ENCODE data around the gene COL21A1.

Gene COL21A1

DNA sequence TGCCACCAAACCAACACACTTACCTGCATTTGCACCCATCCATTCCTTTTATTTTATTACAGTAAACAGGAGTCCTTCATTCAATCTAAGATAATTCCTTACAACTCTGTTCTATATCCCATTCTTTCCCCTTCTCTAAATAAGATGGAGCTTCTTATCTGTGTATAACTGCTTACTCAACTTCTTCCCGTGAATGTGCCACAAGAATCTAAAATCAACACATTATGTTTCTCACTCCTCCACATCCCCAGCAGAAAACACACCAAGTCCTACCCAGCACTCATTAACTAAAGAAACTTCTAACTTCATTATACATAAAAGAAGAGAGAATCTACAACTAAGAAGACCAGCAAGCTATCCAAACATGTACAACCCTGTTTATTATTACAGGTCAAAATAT is 141.1 kb downstream of the COL21A1 start:
- no peak for DNase-seq (ENCODE audit: low read depth)

DNA sequence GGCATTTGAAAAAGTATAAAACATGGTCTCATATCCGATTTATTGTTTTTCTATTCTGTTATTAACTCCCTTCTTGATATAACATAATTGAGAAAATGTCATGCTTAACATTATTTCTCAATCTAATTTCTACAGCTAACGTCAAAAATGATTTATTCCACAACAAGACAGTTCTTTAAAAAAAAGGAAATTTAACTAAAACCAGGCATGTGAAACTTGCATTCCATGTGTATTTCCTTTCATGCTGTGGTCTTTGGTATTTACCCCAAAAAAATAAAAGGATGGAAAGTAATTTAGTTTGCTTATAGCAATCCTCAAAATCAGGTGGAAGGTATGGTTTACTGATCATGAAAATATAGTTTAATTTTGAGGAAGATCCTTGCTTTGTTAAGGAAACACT is 142.8 kb downstream of the COL21A1 start:
- DNase-seq (ENCODE audit: low read depth), result no peak

DNA sequence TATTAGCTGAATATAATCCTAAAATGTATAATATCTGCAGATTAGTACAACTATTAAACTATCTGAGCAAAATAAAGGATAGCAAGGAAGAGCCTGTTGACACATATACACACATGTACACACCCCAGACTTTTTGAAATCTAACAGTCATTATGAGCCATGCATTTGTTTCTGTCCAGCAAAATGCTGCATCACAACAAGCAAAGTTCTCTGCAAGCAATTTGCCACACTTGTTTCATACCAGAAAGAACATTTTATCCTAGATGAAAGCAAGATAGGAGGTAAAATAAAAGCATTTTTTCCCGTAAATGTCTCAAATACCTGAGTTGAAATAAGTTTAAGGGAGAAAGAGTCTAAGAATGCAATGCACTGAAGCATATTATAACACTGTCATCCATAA is 145.2 kb downstream of the COL21A1 start:
- no peak for DNase-seq (ENCODE audit: low read depth)

DNA sequence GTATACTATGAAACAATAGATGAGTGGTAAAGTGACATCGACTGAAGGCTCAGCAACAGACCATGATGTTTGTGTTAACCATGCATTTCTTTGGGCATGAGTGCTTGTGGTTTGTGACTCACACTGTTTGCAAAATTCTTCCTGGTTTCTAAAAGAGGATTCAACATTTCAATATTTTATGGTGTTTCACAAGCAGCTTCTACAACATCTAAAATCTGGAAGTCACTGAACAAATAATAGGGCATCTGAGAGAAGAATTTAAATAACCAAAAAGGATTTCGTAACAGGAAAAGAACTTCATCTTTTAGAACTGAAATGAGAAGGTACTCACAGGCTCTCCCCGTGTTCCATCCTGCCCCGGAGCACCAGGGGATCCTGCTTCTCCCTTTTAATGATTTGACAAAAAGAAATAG is 146.2 kb downstream of the COL21A1 start:
- no peak for DNase-seq (ENCODE audit: low read depth)

DNA sequence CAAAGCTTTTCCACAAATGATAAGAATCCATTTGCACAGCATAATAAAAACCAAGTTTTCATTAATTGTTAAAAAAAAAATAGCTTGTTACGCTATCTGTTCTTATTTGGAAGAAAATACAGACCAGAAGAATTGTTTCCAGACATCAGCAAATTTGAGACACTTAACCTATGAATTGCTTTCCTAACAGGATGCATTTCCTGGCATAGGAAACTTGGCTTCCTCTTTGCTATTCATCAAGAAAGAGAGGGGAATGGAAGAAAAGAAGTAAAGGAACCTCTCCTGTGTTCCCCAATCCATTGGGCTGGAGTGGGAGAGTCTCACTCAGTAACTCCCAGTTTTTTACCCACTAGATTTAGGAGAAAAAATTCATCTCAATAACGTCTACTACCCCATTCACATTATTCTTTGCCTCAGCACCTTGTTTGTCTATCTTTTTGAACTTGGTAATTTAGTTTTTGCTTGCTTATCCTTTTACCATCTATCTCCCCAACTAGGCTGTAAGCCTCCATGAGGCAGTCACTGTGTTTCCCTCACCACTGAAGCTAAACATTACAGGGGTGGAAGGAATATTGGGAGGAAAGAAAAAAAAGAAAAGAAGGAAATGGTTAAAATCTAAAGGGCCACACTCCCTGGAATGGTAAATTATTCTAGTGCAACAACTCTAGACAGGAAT is 150.3 kb downstream of the COL21A1 start:
- no peak for DNase-seq (ENCODE audit: low read depth)

DNA sequence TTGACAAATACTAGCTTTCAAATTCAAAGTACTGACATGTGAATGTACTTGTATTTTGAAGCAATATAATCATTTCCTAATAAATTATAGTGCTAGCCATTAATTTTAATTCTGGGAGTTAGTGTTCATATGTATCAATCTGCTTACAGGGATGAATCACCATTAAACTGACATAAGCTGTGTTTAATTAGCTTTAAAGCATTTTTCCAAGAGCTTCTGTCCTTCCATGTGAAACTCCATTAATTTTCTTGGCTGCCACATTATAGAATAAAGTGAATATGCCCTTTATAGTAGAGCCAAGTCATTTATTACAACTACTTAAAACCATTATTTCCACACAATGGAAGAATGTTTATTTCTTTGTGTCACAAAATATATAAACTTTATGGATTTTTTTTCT is 150.8 kb downstream of the COL21A1 start:
- no peak for DNase-seq (ENCODE audit: low read depth)

DNA sequence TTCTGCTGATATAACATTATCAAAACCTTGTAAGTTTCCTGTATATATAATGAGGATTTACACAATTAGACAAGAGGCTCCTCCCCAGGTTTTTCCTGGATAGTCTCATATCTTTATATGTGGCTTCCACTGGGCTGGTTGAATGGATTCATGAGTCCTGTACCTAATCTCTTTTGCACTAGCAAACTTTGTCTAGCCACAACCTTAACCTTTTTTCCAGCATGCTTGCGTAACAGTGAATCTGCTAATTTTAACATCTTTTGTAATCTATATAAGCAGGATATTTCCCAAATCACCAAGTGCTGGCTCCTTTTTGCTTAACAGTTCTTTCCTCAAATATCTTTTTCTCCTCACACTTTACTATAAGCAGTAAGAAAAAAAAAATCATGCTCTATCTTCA is 153.6 kb downstream of the COL21A1 start:
- DNase-seq (ENCODE audit: low read depth), result no peak

DNA sequence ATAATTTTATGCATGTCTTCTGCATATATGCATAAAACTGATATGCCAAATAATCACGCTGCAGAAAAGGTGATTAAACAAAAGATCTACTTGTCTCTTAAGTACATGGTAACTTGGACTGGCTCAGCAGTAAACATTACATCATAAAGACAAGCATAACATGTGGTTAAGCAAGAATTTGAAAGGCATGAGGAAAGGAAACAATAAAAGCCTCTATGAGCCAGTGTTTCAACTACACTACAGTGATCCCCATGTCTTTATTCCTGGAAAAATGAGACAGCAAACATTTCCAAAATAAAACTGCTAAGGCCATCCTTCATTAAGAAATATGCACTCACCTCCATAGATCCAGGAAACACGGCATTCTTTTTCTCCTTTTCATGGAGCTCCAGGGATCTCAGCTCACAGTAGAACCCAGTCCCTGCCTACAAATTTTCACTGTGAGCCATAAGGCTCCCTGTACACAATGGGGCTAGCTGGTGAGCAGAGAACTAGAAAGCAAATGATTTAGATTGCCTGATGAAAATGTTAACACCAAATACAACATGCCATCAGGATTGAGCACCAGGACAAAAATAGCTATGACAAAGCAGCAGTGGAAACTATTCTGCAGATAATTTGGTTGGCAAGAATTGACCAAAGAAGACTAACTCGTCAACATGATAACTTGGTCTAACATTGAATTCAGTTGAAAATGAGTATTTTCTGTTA is 156.1 kb downstream of the COL21A1 start:
- no peak for DNase-seq (ENCODE audit: low read depth)

DNA sequence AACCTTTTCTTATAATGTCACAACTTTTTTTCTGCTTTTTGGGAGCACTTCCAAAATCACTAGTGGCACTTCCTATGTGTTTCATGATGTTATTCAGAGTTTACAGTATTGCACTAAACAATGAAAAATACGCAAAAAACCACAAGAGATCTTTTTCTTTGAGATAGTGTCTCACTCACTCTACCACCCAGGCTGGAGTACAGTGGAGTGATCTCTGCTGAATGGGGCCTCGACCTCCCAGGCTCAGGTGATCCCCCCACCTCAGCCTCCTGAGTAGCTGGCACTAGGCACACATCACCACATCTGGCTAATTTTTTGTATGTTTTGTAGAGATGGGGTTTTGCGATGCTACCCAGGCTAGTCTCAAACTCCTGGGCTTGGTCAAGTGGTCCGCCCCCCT is 158.7 kb downstream of the COL21A1 start:
- no peak for DNase-seq (ENCODE audit: low read depth)

DNA sequence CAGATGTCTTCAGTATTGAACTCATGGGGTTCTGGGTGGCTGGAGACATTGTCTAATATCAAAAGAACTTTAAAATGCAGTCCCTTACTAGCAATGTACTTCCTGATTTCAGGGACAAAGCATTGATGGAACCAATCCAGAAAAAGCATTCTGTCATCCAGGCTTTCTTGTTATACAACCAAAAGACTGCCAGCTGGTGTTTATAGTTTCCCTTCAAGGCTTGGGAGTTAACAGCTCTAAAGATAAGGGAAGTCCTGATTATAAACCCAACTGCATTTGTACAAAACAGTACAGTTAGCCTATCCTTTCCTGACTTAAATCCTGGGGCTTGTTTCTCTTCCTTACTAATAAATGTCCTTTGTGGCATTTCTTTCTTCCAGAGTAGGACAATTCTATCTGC is 160.0 kb downstream of the COL21A1 start:
- DNase-seq (ENCODE audit: low read depth), result no peak

DNA sequence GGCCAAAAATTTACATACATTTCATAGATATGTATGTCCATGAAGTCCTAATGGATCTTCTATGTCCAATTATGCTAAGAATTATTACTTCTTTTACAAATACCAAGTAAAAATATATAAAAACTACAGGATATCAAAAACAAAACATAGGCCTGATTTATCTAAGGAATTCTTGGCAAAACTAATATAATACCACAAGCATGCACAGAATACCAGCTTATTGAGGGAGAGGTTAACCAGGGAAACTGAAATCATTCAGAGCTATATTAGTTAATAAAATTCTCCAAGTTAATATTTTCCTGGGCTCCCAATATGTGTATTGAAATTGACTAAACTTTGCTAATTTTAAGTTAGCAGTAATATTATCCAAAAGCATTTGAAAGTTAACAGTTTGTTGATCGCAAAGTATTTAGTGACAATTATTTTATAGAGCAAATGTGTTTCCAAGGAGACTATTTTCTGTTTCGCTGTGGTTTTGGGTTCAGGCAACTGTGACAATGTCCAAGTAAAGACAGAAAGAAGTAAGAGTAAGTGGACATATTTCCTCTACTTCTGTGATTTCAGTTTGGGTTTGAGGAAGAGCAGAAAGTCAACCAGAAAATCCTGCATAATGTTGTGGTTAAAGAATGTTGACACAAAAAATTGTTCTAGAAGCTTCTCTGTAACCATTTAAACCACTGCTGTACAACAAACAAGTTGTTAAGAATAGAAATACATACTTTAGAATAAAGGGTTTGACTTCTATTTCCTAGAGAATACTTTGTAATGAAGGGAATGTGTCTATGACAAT is 167.4 kb downstream of the COL21A1 start:
- DNase-seq (ENCODE audit: low read depth), result no peak

DNA sequence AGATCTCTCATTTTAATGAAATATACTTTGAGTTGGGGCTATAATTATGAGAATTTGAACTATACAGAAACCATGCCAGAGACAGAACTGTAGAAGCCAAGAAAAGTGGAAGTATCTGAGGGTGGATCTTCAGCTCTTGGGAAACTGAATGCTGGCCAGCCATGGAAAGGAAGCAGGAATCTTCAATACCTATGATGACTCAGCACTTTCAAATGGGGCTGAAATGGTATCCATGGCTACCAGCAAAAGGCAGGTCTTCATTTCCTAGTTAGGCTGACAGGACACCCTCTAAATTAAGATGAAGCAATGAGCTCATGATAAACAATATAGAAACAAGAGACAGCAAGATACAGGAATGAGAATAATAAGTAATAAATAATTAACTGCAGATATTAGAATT is 171.3 kb downstream of the COL21A1 start:
- DNase-seq (ENCODE audit: low read depth), result no peak

DNA sequence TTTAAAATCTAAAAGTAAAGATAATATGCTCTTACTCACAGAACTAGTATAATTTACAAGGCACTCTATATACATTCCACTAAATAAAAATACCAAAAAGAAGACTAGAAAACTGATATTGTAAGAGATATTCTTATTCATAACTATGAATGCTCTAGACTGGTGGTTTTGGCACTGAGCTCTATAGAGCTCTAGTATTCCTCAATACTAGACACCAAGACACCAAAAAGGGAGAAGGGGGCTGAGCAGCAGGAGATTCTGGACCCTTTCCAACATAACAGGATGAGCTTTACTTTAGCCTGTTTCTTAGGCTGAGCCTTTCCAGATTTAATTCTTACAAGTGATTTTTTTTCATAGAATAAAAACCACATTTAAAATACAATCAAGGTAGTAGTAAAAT is 173.6 kb downstream of the COL21A1 start:
- DNase-seq (ENCODE audit: low read depth), result no peak

DNA sequence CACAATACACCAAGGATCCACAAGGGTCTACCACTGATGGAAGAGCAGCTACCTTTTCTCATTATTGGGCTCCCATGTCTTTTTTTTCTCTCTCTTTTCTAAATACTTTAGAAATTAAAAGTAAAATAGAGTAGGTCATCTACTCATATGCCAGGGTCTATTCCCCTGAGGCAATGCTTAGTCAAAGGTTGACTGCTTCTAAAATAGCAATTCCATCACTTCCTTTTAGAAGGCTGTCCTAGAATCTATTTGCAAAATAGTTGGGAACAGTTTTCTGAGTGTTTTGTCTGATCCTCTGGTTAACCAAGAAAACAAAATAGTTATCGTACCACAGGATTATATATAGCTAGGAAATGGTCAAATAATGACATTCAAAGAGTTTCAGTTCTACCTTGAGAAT is 174.1 kb downstream of the COL21A1 start:
- DNase-seq (ENCODE audit: low read depth), result no peak

DNA sequence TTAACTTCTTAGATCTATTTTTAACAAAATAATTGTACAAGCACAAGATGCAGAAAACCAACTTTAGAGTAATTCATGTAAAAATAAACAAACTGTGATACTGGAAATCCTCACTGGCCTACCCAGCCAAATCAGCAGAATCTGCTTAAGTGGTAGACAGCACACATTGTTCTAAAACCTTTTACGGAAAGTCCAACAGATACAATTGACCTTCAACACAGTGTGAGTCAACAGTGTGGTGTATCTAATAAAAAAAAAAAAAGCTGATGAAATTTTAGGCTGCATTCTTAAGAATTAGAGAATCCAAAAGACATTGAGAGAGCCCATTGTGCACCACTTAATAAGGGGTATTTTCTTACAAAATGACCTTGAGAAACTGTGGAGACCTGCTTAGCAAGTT is 174.5 kb downstream of the COL21A1 start:
- no peak for DNase-seq (ENCODE audit: low read depth)

DNA sequence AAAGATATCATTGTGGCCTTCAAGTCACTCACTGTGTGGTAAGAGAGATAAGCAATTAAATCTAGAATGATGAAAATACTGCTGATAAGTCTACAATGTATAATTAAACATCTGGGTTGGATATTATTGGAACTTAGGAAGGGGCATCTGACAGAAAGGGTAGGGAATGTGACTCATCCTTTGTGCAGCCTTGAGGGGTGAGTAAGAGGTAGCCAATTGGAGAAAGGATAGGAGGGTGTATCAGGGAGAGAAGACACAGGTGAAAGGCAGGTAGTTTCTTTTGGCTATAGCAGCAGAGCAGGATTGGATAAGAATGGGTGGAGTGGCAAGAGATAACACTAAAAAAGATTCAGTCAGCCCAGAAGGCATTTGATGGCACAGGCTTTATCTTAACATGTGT is 182.0 kb downstream of the COL21A1 start:
- DNase-seq (ENCODE audit: low read depth), result no peak

DNA sequence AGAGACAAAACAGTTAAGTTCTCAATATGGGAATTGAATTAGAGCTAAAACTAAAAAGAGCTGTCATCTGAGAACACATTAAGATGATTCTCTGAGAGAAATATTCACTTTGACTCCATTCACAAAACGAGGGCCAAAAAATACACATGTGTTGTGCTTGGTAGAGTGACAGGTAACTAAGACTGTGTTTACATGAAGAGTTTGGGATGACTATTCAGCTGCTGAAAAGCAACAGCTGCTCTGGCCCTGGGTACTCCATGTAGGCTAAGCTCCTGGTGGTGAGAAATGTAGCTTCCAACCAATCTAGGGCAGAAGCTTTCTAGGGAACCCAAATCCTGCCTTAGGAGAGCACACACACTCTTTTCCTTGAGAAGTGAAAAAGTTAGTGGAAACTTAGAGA is 184.5 kb downstream of the COL21A1 start:
- DNase-seq (ENCODE audit: low read depth), result no peak

DNA sequence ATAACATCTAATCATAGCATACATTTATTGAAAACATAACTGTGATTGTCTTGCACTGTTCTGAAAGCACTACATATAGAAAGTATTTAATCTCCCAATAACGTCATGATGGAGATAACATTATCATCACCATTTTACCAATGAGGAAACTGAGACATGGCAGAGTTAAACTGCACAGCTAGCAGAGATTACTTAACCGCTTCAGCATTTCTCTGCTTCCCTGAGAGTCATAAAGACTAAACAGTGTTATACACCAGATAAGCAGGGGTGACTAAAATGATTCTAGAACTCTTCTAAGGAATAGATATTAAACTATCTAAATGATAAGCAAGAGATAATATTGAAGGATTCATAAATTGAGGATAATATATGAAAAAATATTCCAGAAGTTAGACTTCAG is 188.7 kb downstream of the COL21A1 start:
- no peak for DNase-seq (ENCODE audit: low read depth)

DNA sequence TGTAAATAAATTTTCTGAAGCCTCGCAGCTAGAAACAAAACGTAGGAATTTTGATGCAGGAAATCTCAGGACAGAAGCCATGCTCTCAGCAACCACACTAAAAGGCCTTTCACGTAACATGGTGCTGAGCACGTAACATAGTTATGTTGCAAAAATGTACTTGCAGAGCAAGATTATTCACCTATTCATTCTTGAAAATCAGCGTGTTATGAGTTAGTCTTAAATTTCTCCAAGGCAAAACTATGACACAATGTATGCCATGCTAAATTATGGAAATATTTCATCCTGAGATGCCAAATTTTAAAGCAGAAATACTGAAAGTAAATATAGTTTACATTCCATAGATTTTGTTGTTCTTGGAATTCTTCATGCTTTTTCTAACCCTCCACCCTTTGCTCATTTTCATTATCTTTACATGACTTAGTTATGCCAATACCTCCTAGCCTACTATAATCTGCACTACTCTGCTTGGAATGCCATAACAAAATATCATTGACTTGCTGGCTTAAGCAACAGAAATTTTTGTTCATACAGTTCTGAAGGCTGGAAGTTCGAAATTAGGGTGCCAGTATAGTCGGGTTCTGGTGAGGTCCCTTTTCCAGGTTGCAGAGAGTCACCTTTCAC is 192.2 kb downstream of the COL21A1 start:
- no peak for DNase-seq (ENCODE audit: low read depth)

DNA sequence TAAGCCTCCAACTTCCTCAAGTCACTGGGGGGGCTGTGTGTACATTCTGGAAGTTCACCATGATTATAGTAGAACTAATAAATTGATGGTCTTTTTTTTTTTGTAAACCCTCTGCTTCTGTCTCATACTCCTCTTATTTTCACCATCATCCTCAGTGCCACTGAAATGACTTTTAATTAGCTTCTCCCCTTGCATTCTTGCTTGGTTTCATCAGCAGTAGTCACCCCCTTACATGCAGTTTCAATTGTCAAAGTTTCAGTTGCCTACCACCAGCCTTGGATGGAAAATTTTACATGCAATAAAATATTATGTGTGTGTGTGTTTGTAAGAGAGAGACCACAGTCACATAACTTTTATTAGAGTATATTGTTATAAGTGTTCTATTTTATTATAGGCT is 196.2 kb downstream of the COL21A1 start:
- no peak for DNase-seq (ENCODE audit: low read depth)

DNA sequence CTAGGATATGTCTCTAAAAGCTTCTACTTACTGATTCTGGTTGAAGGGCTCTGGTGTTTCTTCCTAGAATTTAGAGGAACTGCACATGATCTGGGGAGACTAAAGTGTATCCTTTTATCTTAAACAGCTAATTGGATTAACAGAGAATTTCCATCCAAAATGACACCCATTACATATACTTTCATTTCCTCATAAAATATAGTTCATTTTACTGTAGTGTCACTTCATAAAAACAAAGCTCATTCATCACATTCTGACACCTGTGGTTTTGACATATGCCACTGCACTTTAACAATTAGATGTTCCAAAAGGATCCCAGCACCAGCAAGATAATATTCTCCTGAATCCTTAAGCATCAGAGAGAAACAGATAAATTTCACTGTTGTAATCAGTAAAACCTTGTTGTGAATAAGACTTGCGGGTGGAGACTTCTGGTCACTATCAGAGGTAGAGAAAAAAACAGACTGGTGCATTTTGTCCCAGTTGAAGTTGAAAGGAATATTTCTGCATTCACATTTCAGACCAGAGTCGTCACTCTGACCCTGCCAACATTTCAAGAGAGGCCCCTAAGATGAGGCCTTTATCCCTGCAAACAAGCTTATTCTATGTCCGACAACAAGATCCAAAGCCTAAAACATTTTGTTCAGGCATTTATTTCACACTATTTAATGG is 196.7 kb downstream of the COL21A1 start:
- no peak for DNase-seq (ENCODE audit: low read depth)

DNA sequence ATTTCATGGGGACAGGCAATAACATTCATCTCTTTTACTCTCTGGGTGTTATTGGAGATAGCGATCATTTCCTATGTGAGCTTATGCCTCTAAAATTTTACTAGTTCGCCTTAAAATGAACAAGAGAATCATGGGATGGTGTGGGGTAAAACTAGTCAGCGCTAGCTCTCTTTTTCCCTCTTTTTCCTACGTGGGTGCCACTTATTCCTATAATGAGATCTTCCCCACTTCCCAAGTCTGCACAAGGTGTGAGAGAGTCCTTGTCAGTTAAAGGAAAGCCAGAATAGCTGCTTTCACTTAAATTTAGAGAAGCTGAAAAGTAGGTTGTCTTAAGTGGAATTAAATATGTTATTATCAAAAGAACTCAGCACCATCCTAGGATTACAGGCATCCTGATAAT is 198.8 kb downstream of the COL21A1 start:
- DNase-seq (ENCODE audit: low read depth), result no peak
